T-helper 9 cell (primary cell): ENCODE results near the gene CMYA5.
"Not testable (repeated sequence)": the region's sequence is repeated elsewhere in the genome, so short reads cannot be mapped to it uniquely, and the experiment has no call there.

ENCODE experiments used
- DNase-seq: peaks from one replicate; pipeline ENCODE4 v3.0.0-alpha.2; 2020

Gene CMYA5

DNA sequence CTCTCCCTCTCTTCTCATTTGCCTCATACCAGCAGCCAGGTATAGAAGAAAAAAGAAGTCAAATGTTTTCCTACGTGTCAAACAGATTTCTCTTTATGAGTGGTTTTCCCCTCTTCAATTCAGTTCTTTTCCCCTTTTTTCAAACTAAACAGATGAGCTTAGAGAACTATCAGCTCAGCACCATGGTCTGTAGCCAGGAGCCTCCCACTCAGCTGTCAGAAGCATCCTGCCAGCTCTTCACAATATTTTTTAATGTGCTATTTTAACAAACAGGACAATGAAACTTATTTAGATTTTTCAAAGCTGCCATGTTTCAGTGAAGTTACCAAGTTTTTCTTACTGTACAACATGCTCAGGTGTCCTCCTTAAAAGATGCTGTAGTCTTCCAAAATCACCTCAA is 63.5 kb downstream of the CMYA5 start:
- no peak for DNase-seq

DNA sequence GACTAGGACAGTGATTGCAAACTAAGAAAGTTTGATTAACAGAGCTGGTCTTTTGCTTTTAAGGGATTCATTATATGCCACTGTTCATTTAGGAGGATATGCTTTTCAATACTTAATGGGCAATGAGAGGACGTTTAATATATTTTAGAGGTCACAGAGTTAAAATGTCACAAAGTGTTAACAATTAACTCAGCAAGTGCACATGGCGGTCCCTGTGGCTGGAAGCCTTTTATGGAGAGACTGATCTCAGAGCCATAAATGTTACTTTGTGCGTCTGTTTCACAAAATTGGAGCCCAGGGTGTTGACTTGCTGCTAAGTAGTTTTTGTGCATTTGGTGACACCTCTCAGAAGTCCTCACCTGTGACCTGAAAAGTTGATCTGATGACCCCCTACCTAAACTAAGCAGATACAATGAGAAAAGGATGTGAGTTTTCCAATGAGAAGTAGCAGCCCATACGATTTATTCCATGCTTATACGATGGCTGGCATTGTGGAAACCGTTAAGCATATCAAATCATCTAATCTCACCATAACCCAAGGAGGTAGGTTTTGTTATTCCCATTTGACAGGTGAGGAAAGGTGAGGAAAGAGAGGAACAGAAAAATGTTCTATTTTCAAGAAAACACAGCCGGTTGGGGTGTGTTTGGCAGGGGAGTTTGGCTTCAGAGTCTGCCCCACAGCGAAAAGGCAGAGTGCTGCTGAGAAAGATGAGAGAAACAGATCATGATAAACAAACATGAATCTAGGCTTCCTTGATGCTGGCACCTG is 64.4 kb downstream of the CMYA5 start:
- no peak for DNase-seq

DNA sequence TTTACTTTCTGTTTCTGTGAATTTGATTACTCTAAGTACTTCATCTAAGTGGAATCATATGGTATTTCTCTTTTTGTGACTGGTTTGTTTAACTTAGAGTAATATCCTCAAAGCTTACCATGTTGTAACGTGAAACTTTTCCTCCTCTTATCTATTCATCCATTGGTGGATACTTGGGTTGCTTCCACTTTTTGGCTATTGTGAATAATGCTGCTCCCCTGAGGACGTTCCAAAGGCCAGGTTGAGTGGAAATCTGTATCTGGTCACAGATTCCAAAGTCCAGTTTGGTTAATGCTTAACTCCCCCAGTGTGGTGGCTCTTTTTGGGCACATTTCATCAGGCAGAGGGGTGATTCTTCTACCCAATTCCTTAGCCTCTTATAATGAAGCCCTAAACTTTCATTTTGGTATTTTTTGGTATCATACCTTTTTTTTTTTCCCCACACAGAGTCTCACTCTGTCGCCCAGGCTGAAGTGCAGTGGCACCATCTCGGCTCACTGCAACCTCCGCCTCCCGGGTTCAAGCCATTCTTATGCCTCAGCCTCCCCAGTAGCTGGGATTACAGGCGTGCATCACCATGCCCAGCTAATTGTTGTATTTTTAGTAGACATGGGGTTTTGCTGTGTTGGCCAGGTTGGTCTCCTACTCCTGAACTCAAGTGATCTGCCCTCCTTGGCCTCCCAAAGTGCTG is 65.4 kb downstream of the CMYA5 start:
- DNase-seq, result no peak

DNA sequence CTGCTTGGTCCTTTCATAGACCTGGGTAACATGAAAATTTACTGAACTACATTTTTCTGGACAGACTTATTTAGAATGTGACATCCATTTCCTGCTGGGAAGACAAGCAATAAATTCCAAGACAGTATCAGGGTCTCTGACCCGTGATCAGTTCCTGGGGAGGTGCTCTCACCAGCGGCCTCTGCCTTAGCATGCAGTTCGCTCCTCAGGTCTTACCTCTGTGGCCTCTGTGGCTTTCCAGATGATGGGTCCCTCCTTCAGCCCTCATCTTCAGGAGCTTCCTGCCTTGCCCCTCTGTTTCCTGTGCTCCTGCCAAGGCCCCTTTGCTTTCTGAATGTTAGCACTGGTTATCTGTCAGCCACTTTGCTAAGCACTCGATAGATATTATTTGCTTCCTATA is 66.4 kb downstream of the CMYA5 start:
- DNase-seq, result no peak

DNA sequence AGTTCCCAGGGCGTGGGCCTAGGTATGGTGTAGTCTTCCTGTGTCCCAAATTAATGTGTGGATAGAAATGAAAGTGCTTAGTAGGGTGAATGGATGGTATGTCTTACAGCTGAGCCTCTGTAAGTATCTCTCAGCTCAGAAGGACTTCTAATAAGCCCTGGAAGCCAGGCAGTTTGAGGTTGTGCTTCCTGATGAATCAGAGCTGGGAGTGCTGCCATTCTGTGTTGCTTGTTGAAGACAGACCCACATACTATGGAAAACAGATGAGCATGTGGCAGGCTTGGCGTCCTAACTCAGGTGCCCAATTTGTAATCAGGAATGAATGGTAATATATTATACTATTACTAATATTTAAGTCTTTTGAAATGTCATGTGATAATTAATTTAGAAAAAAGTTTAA is 69.8 kb downstream of the CMYA5 start:
- no peak for DNase-seq

DNA sequence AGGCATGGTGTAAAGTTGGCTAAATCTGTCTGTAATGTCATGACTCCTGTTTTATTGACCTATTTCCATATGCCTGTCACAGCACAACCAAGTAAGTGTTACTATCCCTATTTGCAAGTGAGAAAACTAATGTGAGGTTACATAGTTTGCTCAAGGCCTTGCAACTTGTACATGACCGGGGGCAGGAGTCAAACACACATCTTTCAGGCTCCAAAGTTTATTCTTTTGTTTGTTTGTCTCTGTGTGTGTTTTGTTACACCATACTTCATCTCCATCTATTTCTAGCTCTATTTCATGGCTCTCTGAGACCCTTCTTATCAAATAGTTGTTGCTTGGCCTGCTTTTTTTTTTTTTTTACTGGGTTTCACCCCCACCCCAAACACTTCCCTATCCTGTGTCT is 70.2 kb downstream of the CMYA5 start:
- DNase-seq, result no peak

DNA sequence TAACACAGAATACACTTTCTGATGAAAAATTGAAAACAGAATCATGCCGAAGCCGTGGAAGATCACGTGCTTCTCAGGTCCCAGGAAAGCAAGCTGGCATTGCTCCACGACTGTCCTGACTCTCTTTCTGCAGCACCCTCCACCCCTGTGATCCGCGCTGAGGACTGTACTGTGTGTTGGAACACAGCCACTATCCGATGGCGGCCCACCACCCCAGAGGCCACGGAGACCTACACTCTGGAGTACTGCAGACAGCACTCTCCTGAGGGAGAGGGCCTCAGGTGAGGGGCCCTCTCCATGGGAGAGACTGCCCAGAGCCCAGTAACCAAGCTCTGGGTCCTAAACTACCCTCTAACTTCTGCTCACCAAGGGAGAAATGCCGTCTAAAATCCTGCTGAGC is 73.3 kb downstream of the CMYA5 start:
- DNase-seq, result no peak

DNA sequence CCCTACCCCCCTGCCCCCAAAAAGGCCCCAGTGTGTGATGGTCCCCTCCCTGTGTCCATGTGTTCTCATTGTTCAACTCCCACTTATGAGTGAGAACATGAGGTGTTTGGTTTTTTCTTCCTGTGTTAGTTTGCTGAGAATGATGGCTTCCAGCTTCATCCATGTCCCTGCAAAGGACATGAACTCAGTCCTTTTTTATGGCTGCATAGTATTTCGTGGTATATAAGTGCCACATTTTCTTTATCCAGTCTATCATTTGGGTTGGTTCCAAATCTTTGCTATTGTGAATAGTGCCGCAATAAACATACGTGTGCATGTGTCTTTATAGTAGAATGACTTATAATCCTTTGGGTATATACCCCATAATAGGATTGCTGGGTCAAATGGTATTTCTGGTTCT is 74.5 kb downstream of the CMYA5 start:
- not testable (repeated sequence) for DNase-seq

DNA sequence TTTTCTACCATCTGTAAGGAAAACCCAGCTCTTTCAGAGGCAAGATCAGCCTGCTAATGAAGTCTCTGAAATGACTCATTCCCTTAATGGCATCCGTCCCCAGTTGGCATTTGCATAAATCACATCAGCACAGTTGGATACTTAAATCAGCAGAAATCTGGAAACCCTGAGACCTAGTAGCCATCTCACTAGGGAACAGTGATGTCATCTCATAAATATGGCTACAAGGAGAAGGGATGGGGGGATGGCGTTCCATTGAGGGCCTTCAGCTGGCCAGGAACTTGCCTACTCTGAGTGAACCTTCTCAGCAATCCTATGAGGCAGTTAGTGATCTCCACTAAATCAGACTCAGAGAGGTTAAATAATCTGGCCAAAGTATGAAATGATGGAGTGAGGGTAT is 81.8 kb downstream of the CMYA5 start:
- no peak for DNase-seq

DNA sequence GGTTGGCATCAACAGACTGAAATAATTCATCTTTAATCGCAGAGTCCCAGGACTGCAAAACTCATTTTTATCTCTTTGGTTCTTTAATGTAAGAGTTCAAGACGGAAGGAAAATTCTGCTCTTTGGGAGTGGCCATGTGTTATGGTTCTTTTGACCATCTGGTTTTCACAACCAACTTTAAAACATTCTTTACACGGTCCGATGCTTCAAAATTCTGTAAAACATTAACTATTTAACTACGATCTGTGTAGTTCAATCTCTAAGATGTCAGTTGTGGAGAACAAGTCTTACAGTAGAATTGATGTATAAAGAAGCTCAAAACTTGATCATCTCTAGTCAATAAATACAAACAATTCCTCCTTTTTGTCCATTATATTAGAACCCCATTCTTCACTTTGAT is 83.0 kb downstream of the CMYA5 start:
- no peak for DNase-seq

DNA sequence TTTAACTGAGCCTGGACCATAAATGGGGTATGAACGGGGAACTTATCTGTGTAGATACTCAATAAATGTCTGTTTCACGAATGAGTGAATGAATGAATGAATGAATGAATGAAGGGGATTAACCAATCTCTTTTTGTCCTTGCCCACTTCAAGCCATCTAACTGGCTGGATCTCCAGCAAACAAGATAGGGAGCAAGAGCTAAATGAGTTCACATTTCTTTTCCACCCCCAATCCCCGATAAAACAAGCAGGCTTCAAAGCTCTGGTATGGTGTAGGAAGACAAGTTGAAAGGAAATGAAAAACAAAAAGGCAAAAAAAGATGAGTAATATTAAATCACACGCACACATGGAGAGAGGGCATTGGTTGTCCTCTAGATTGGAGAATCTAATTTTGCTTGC is 84.0 kb downstream of the CMYA5 start:
- no peak for DNase-seq

DNA sequence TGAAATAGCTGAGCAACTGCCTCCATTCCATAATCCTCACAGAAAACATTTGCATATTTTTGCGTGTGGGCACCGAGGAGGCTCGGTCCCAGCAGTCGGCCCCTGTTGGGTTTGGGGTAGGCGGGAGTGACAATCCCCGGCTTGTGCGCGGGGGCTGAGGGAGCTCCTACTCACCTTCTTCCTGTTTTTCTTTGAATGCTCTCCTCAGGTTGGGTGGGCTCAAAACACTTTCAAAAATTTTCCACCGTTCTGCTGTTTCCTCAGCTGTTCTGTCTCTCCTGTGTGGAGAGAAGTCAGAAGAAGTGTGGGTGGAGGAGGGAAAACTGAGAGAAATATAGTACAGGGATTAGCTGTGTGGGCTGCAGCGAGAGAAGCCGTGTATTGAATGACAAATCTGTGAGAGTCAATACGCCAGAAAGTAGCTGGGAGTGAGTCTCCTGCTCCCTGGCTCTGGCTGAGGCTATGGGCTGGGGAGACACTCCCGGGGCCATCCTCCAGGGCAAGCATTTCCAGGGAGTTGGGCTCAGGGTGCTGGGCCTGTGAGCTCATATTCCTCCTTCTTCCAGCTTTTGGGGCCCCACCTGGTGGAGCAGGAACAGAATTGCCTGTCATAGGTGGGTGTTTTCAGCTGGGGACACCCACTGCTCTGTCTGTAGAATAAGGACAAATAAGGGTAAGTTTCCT is 84.7 kb downstream of the CMYA5 start:
- DNase-seq, result no peak

DNA sequence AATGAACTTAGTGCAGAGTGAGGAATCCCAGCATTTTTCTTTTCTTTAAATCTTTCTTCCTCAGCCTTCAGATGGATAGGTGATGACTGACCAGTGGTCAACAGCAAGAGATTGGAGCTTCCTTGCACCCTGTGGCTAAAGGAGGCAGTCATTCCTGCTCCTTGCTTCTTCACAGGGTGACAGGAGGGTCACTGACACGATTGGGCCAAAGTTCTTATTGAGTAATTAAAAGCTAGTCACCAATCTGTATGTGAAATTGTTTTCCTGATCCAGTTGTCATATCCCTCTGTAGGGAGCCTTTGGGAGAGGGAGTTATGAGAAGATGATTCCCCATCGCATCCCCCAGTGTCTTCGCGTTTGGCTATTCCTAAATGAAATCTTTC is 85.2 kb downstream of the CMYA5 start:
- no peak for DNase-seq

DNA sequence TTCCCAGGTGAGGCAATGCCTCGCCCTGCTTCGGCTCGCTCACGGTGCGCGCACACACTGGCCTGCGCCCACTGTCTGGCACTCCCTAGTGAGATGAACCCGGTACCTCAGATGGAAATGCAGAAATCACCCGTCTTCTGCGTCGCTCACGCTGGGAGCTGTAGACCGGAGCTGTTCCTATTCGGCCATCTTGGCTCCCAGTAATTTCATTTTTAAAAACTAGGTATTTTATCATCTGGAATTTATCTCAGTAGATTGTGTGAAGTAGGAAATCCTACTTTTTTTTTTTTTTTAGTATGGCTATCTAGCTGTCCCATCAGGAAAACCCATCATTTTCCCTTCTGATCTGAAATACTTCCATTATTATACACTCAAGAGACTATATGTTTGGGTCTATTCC is 95.1 kb downstream of the CMYA5 start:
- DNase-seq, result not testable (repeated sequence)

DNA sequence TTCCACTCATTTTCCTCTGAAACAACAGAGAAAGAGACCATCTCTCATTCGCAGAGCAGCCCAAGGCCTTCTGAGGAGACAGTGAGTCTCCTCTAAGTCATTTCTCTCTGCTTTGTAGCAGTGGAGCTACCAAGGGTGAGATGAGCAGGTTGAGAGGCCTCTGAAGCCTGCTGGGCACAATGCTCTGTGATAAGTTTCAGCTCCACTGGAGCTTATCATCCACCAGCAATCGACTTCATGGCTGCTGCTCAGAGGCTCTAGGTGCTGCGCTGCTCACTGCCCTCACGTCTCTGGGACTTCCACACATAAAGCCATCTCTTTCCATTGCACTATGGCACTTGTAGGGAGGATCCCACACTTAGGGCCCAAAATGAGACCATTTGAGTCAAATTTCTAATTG is 96.3 kb downstream of the CMYA5 start:
- DNase-seq, result no peak

DNA sequence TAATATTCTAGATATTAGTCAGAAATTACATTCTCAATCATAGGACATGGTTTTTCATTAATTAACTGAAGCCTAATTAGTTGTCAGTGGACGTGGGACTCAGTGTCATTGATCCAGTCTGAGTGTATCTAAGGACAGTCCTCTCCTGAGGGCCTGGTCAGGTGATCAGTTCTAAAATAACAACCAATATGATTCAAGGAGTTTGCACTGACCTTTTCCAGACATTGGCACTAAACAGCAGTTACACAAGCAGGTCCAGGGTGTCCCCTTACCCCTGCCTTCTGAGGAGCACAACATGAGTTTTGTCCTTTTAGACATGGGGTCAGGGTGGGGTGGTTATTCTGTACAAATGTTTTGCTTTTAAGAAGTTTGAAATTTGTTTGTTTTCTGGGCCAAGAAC is 97.8 kb downstream of the CMYA5 start:
- no peak for DNase-seq

DNA sequence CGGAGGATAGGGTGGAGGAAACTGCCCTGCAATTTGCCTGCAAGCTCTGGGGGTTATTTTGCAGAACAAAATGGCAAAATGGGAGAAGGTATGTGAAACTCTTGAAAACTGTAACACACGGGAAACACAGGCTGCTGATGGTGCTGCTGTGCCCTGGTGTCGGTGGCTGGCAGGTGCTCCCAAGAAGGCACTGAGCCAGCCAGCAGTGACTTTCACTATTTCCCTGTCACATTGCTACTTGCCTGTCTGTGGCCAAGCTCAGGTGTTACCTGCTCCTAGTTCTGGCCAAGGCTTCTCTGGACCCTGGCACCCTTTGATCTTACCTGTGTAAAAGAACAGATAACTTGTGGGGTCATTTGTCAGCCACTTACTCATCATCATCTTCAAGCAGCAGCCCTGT is 102.2 kb downstream of the CMYA5 start:
- no peak for DNase-seq

DNA sequence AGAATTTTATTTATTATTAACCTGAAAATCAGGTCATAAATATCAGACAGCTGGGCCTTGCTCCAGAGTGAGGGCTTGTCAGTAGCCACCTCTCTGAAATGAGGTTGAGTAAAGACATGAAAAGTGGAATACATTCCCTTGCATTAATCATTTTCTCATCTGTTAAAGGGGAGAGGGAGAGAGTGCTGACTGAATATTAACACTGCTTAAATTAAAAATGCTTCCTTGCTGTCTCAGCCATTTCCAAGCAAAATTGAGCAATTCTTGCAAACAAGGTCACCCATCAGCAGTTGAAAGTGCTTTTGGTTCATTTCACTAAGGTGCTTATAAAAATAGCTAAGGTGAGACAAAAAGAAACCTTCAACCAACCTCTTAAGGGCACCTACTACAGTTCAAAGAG is 102.8 kb downstream of the CMYA5 start:
- no peak for DNase-seq

DNA sequence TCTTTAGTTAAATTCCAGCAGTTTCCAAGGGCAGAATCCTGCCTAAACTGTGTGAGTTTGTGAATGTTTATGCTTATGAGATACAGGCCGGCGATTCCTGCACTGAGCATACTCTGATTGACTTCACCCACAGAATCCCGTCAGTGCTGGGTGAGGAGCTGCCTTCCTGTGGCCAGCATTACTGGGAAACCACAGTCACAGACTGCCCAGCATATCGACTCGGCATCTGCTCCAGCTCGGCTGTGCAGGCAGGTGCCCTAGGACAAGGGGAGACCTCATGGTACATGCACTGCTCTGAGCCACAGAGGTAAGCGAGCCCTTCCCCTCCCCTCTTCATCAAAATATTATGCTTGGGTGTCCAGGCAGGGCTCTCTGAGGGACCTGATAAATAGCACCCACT is 103.7 kb downstream of the CMYA5 start:
- no peak for DNase-seq

DNA sequence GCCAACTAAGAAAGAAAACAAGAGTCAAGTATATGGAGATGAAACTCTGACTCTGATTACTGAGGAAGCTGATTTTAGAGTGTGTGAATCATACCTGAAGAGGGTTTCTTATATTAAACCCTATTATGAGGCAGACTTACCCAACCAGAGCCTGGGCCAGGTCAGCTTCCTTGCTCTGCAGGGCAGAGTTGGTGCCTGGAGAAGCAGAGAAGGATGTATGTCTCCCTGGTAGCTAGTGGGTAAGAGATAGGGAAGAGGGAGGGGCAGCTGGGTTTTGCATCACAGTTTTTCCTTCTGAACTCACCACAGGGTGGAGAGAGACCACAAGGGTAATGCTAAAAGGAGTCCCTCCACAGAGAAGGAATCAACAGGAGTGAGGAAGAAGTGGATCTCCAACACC is 104.1 kb downstream of the CMYA5 start:
- no peak for DNase-seq

DNA sequence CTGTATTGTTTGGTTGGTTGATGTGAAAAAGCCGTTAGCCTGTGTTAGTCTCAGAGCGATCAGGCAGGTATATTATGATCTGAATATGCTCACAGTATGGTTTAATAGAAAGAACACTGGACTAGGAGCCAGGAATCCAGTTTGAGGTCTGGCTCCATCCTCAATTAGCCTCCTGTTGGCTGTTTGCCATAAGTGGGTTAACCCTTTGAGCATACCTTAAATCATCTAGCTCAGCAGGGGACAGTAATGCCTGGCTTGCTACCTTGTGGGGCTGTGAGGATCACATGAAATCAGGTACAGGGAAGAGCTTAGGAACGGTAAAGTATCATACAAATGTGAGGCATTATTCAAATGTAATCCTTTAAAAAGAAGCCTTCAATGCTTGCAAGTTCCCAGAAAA is 104.7 kb downstream of the CMYA5 start:
- DNase-seq, result no peak

DNA sequence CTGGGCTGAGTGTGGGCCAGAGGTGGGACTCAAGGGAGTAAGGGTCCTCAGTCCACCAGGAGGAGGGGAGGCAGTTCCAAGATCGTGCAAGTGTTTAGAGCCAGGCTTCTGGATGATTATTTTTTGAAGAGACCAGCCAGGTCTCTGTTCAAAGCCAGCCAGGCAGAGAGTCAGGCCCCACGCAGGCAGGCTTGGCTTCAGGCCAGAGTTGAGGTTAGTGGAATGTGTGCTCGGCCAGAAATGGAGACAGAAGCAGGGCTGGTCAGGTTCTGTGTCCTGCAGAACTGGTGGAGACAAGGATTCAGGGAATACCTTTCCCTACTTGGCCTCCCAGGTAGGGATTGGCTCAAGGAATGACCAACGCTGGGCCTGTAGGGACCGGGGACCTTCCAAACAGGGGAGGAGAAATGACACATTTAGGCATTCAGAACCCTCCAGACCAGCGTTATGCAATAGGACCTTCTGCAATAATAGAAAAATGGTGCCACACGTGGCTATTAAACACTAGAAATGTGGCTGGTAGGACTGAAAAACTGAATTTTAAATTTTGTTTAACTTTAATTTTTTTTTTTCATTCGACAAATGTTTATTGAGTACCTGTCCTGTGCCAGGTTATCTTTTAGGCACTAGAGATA is 106.2 kb downstream of the CMYA5 start:
- DNase-seq, result no peak

DNA sequence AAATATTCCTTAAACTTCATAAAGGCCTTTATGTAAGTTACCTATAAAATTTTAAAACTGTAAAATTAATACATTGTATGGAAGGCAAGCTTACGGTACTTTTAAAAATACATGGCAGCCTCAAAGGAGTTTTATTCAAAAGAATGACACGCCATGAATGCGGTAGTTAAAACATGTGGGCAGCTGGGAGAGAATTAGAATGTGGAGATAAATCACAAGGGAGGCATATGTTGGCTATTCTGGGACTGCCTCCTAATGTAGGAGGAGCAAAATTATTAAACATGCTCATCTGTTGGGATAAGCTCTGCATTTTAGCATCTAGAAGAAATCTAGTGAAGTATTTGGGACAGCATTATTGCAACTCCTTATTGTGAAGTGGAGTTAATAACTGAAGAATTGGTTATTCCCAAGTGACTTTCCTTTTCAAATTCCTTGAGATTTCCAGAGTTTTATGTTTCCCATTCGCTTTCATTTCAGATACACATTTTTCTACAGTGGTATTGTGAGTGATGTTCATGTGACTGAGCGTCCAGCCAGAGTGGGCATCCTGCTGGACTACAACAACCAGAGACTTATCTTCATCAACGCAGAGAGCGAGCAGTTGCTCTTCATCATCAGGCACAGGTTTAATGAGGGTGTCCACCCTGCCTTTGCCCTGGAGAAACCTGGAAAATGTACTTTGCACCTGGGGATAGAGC is 109.4 kb downstream of the CMYA5 start:
- DNase-seq, result no peak
